ENCODE data around the gene PI4KB. TPM values are rescaled to one million over a fixed set of nuclear protein-coding genes. Genes with fewer than 3 reads are reported as not detected.

PI4KB gene
- total and polyA plus RNA-seq, 2 experiments from 2014 or later = 15.3 to 25.5 TPM

DNA sequence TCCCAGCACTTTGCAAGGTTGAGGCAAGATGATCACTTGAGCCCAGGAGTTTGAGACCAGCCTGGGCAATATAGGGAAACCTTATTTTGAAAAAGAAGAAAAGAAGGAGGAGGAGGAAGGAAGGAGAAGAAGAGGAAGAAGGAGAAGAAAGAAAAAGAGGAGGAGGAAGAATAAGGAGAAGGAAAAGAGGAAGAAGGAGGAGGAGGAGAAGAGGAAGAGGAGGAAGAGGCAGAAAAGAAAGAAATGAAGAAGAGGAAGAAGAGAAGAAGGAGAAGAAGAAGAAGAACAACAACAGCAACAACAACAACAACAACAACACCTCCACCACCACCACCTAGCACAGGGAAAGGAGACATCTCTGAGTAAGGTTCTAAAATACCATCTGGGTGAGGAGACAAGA lies 34.7 kb upstream of the PI4KB start (continued):
- TF ChIP-seq, protein P1, sequence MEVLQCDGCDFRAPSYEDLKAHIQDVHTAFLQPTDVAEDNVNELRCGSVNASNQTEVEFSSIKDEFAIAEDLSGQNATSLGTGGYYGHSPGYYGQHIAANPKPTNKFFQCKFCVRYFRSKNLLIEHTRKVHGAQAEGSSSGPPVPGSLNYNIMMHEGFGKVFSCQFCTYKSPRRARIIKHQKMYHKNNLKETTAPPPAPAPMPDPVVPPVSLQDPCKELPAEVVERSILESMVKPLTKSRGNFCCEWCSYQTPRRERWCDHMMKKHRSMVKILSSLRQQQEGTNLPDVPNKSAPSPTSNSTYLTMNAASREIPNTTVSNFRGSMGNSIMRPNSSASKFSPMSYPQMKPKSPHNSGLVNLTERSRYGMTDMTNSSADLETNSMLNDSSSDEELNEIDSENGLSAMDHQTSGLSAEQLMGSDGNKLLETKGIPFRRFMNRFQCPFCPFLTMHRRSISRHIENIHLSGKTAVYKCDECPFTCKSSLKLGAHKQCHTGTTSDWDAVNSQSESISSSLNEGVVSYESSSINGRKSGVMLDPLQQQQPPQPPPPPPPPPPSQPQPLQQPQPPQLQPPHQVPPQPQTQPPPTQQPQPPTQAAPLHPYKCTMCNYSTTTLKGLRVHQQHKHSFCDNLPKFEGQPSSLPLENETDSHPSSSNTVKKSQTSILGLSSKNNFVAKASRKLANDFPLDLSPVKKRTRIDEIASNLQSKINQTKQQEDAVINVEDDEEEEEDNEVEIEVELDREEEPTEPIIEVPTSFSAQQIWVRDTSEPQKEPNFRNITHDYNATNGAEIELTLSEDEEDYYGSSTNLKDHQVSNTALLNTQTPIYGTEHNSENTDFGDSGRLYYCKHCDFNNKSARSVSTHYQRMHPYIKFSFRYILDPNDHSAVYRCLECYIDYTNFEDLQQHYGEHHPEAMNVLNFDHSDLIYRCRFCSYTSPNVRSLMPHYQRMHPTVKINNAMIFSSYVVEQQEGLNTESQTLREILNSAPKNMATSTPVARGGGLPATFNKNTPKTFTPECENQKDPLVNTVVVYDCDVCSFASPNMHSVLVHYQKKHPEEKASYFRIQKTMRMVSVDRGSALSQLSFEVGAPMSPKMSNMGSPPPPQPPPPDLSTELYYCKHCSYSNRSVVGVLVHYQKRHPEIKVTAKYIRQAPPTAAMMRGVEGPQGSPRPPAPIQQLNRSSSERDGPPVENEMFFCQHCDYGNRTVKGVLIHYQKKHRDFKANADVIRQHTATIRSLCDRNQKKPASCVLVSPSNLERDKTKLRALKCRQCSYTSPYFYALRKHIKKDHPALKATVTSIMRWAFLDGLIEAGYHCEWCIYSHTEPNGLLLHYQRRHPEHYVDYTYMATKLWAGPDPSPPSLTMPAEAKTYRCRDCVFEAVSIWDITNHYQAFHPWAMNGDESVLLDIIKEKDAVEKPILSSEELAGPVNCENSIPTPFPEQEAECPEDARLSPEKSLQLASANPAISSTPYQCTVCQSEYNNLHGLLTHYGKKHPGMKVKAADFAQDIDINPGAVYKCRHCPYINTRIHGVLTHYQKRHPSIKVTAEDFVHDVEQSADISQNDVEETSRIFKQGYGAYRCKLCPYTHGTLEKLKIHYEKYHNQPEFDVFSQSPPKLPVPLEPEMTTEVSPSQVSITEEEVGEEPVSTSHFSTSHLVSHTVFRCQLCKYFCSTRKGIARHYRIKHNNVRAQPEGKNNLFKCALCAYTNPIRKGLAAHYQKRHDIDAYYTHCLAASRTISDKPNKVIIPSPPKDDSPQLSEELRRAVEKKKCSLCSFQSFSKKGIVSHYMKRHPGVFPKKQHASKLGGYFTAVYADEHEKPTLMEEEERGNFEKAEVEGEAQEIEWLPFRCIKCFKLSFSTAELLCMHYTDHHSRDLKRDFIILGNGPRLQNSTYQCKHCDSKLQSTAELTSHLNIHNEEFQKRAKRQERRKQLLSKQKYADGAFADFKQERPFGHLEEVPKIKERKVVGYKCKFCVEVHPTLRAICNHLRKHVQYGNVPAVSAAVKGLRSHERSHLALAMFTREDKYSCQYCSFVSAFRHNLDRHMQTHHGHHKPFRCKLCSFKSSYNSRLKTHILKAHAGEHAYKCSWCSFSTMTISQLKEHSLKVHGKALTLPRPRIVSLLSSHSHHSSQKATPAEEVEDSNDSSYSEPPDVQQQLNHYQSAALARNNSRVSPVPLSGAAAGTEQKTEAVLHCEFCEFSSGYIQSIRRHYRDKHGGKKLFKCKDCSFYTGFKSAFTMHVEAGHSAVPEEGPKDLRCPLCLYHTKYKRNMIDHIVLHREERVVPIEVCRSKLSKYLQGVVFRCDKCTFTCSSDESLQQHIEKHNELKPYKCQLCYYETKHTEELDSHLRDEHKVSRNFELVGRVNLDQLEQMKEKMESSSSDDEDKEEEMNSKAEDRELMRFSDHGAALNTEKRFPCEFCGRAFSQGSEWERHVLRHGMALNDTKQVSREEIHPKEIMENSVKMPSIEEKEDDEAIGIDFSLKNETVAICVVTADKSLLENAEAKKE (CRISPR knock-in tag; IDR thresholded peaks at IDR 0.05) = no peak
- TF ChIP-seq STAT1 (IDR thresholded peaks at IDR 0.05; ENCODE audit: unreplicated experiment) (no peak), EZH2 (IDR thresholded peaks at IDR 0.05; ENCODE audit: low read depth, unreplicated experiment) (no peak), CREB1 (CRISPR knock-in tag; IDR thresholded peaks at IDR 0.05; ENCODE audit: low read depth) (no peak)
- TF ChIP-seq, protein P2, sequence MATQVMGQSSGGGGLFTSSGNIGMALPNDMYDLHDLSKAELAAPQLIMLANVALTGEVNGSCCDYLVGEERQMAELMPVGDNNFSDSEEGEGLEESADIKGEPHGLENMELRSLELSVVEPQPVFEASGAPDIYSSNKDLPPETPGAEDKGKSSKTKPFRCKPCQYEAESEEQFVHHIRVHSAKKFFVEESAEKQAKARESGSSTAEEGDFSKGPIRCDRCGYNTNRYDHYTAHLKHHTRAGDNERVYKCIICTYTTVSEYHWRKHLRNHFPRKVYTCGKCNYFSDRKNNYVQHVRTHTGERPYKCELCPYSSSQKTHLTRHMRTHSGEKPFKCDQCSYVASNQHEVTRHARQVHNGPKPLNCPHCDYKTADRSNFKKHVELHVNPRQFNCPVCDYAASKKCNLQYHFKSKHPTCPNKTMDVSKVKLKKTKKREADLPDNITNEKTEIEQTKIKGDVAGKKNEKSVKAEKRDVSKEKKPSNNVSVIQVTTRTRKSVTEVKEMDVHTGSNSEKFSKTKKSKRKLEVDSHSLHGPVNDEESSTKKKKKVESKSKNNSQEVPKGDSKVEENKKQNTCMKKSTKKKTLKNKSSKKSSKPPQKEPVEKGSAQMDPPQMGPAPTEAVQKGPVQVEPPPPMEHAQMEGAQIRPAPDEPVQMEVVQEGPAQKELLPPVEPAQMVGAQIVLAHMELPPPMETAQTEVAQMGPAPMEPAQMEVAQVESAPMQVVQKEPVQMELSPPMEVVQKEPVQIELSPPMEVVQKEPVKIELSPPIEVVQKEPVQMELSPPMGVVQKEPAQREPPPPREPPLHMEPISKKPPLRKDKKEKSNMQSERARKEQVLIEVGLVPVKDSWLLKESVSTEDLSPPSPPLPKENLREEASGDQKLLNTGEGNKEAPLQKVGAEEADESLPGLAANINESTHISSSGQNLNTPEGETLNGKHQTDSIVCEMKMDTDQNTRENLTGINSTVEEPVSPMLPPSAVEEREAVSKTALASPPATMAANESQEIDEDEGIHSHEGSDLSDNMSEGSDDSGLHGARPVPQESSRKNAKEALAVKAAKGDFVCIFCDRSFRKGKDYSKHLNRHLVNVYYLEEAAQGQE (IDR thresholded peaks at IDR 0.05; ENCODE audit: unreplicated experiment) = no peak

DNA sequence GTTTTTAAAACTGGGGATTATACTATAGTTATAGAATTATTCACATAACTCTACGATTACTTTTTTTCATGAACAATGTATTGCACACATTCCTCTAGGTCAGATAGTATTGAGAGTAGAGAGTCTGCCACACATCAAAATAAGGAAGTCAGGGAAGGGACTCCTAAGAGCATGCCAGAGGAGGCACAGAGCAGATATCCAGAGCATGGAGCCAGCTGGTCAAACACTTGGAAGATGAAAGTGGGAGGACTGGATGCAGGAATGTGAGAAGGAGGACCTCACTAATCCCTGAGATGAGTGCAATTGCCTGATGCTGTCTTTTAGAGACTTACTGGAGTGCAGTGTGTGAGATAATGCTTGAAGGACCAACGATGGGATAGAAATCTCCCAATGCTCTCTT lies 29.5 kb upstream of the PI4KB start:
- DNase-seq (ENCODE audit: low spot score) (no peak), ATAC-seq (no peak)
- H3K27me3 Mint-ChIP-seq (ENCODE audit: insufficient read depth, low read depth, poor library complexity) = peaks cover 2% of the 10 kb centered on the region
- peaks cover 17% of the 10 kb centered on the region for H3K36me3 Mint-ChIP-seq (ENCODE audit: low read depth)
- H3K9me2 ChIP-seq (ENCODE audit: insufficient read depth) = no peaks in the 10 kb centered on the region
- no peaks in the 10 kb centered on the region for H3K4me1 ChIP-seq (ENCODE audit: insufficient read depth)
- no peaks in the 10 kb centered on the region for H3K27me3 ChIP-seq (ENCODE audit: insufficient read depth)
- no peak overlapping the region for H3K4me3 Mint-ChIP-seq
- no peak overlapping the region for H3K4me2 ChIP-seq
- no peaks in the 10 kb centered on the region for H3K4me1 Mint-ChIP-seq
- no peak overlapping the region for H3K4me3 ChIP-seq
- no peak overlapping the region for H3K27ac Mint-ChIP-seq
- H3K27ac ChIP-seq (ENCODE audit: low read depth) = no peak overlapping the region
- H3K9me3 Mint-ChIP-seq = peaks cover 28% of the 10 kb centered on the region
- 0 out of 2 replicates have a peak, but pooled peaks cover 2% of the 10 kb centered on the region for H3K36me3 ChIP-seq (ENCODE audit: insufficient read depth)
- H3K79me2 ChIP-seq (replicated peaks; ENCODE audit: insufficient read depth) = no peaks in the 10 kb centered on the region
- H2AFZ ChIP-seq = no peak overlapping the region
- H4K20me1 ChIP-seq (replicated peaks; ENCODE audit: insufficient read depth) = no peaks in the 10 kb centered on the region
- H3F3A ChIP-seq (replicated peaks; ENCODE audit: low read depth) = no peaks in the 10 kb centered on the region
- TF ChIP-seq, protein P3, sequence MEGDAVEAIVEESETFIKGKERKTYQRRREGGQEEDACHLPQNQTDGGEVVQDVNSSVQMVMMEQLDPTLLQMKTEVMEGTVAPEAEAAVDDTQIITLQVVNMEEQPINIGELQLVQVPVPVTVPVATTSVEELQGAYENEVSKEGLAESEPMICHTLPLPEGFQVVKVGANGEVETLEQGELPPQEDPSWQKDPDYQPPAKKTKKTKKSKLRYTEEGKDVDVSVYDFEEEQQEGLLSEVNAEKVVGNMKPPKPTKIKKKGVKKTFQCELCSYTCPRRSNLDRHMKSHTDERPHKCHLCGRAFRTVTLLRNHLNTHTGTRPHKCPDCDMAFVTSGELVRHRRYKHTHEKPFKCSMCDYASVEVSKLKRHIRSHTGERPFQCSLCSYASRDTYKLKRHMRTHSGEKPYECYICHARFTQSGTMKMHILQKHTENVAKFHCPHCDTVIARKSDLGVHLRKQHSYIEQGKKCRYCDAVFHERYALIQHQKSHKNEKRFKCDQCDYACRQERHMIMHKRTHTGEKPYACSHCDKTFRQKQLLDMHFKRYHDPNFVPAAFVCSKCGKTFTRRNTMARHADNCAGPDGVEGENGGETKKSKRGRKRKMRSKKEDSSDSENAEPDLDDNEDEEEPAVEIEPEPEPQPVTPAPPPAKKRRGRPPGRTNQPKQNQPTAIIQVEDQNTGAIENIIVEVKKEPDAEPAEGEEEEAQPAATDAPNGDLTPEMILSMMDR (conservative IDR thresholded peaks at IDR 0.05; ENCODE audit: low read depth in 2 of 2) = no peak
- TF ChIP-seq, protein P2 (IDR thresholded peaks at IDR 0.05; ENCODE audit: unreplicated experiment) = no peak
- TF ChIP-seq STAT1 (IDR thresholded peaks at IDR 0.05; ENCODE audit: unreplicated experiment) (no peak), ZNF114 (CRISPR knock-in tag; IDR thresholded peaks at IDR 0.05) (no peak), POLR2AphosphoS5 (IDR thresholded peaks at IDR 0.05; ENCODE audit: low read depth) (no peak)
